Activated CD4-positive, alpha-beta T cell treated with anti-CD3 and anti-CD28 coated beads for 1 hour (primary cell): ENCODE measurements around the gene PHF13.
"Not testable (repeated sequence)": the region's sequence is repeated elsewhere in the genome, so short reads cannot be mapped to it uniquely, and the experiment has no call there.

ENCODE experiments used
- DNase-seq: peaks from one replicate; pipeline ENCODE4 v3.0.0-alpha.2; 2020

Gene PHF13

DNA sequence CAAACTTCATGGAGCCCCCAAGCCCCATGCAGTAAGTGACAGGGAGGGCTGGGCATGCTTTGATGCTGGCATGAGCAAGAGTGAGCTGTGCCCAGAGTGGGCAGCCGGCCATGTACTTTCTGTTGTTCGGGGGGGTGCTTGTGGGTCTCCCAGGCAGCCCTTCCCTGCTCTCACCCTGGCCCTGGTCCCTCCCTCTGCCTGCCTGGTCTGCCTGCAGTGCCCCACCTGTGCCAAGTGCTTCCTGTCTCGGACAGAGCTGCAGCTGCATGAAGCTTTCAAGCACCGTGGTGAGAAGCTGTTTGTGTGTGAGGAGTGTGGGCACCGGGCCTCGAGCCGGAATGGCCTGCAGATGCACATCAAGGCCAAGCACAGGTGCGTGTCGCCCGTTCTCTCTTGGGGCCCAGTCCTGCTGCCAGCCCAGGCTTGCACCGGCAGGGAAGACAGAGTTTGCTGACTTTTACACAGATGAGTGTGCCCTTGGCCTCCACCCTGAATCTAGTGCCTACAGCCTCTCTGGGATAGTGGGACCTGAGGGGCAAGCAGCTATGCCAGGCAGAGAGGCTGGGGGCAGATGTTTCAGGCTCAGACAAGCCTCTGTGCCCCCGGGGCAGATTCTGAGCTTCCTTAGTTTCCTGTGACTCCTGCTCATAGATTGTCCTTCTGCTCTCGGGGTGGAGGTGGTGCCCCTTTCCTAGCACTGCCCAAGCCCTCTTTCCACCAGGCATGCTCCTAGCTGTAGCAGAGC is 26.1 kb upstream of the PHF13 start:
- no peak for DNase-seq

DNA sequence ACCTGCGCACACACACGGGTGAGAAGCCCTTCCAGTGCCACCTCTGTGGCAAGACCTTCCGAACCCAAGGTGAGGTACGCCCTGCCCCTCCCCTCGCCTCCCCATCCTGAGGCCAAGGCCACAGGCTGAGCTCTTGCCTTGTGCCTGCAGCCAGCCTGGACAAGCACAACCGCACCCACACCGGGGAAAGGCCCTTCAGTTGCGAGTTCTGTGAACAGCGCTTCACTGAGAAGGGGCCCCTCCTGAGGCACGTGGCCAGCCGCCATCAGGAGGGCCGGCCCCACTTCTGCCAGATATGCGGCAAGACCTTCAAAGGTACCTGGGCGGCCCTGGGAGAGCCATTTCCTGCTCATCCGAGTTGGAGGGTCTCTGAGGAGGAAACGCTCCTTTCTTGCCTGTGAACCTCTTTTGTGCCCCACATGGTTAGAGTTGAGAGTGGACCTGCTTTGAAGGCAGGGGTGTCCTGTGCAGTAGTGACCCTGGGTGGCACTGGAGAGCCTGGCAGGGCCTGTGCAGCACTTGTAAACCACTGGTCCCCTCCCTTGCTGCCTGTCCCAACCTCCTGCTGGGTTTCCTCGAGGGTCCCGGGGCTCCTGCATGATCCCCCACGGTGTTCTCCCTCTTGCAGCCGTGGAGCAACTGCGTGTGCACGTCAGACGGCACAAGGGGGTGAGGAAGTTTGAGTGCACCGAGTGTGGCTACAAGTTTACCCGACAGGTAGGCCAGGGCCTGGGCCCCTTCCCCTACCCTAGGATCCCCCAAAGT is 25.2 kb upstream of the PHF13 start:
- DNase-seq, result no peak

- no peak for DNase-seq
These were observed 24.5 kb upstream of the PHF13 start for GRCh38 chr1:6588893-6589520.

DNA sequence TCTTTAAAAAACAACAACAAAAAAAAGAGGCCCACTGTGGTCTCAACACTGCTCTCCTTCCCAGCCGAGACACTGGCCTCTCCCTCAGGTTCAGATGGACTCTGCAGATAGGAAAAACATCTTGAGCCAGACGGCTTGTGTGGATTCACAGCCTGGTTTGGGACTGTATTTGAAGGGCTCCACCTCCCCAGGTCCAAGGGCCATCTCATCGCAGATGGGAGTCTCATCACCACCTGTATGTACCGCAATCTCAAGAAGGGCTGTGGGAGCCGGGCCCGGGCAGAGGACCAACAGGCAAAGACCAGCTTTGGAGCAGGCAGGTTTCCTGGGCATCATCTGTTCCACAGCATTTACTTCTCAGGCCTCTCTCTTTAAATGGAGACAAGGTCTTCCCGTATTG is 23.5 kb upstream of the PHF13 start:
- no peak for DNase-seq

GRCh38 chr1:6591222-6591621 is 22.3 kb upstream of the PHF13 start:
- DNase-seq, result no peak

DNA sequence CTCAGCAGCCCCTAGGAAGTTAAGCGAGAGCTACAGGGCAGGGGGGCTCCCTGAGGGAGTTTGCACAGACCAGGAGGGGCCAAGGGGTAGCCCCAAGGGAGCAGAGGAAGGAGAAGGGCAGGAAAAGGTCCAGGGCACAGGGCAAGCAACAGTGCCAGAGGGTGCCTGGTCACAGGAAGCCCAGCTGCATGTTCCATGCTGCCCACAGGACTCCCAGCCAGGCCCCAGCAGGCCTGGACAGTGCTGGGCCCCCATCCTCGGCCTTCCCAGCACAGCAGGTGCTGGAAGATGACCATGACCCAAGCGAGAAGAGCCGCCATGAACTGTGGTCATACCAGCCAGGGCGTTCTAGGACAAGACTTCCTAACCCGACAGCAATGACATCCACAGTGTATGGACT is 21.9 kb upstream of the PHF13 start:
- DNase-seq, result no peak

GRCh38 chr1:6592441-6592840 is 21.1 kb upstream of the PHF13 start:
- no peak for DNase-seq

DNA sequence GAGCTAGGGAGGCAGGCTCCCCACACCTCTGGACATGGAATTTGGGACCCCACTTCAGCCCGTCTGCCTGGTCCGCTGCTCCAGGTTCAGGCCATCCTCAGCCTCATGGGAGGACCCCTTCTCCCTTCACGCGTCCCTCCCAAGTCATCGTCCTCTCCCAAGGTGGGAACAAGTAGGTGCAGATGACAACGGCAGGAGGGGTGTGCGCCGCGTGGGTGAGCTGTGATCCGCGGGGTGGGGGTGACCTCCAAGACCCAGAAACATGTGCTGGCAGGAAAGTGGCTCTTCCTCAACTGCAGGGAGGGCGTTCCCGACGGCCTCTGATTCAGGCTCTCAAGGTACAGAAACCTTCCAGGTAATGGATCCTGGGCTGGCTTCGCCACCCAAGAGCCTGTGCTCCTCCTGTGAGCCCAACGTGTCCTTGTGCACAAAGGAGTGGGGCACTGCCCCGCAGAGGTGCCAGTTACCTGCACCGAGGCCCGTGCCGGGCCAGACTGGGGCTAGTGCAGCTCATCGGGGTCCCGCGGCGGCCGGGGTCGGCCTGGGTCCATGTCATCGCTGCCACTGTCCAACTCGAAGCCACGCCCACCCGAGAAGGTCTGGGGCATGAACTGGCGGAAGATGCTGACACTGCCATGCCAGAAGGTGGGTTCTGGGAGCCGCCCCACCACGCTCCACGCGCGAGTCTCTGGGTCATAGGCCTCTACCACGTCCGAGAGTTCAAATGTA is 20.5 kb upstream of the PHF13 start:
- no peak for DNase-seq

DNA sequence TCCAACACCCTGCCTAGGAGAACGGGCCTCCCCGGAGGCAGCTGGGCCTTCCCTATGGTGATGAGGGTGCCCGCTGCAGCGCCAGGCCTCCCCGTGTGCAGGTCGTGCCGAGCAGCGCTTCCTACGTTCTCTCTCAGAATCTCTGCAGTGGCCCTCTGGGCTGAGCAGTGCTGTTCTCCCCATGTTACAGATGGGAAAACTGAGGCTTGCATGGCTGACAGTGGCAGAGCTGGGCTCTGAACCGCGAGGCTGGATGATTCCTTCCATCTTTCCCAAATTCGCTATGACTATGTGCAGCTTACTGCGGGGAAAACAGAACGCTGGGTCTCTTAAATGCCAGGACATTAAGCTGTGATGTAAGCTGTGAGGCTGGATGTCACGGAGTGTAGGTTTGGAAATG is 19.7 kb upstream of the PHF13 start:
- DNase-seq, result no peak

DNA sequence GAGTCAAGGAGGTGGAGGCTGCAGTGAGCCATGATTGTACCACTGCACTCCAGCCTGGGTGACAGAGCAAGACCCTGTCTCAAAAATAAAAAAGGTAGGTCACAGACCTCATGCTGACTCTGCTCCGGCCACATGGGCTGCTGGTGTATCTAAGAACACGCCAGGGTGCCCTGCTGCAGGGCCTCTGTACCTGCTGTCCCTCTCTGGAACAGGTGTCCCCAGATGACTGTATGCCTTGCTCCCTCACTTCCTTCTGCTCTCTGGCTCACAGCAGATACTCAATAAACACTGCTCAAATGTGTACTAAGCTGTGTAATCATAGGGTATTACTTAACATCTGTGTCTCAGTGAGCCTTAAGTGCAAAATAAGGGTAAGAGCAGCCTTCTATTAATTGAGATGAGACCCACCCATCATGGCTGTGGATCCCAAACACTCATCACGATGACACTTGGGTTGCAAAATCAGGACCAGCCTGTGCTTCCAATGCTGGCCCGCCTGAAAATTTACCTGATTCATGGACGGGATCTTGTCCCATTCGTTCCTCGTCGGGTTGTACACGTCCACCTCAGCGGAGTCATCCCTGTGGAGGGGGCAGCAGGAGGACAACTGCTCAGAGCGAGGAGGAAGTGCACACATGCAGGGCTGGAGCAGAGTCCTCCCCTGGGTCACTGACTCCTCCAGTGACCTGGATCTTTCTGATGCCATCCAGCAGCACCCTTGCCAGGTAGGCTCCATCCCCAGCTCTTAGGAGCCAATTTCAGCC is 18.4 kb upstream of the PHF13 start:
- no peak for DNase-seq

DNA sequence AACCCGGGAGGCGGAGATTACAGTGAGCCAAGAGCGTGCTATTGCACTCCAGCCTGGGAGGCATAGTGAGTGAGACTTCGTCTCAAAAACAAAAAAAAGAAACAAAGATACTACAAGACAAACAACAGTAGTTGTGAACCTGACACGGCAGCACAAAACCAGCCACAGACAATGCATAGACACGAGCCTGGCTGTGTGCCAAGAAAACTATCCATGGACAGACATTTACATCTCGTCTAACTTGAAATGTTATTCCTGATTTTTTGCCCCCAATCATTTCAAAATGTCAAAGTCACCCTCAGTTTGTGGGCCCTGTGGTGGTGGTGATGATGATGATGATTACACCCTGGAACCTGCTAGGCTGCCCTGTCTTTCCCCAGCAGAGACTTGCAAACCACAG is 17.2 kb upstream of the PHF13 start:
- DNase-seq, result no peak

- no peak for DNase-seq
These were observed 16.4 kb upstream of the PHF13 start for GRCh38 chr1:6596886-6597776.

- no peak for DNase-seq
These were observed 15.8 kb upstream of the PHF13 start for GRCh38 chr1:6597777-6598131.

GRCh38 chr1:6599141-6599975 is 14.2 kb upstream of the PHF13 start:
- peak; percentile 43 for DNase-seq

- not testable (repeated sequence) for DNase-seq
These were observed 13.5 kb upstream of the PHF13 start for GRCh38 chr1:6599991-6600390.

- no peak for DNase-seq
These were observed 13.0 kb upstream of the PHF13 start for GRCh38 chr1:6600410-6601048.

DNA sequence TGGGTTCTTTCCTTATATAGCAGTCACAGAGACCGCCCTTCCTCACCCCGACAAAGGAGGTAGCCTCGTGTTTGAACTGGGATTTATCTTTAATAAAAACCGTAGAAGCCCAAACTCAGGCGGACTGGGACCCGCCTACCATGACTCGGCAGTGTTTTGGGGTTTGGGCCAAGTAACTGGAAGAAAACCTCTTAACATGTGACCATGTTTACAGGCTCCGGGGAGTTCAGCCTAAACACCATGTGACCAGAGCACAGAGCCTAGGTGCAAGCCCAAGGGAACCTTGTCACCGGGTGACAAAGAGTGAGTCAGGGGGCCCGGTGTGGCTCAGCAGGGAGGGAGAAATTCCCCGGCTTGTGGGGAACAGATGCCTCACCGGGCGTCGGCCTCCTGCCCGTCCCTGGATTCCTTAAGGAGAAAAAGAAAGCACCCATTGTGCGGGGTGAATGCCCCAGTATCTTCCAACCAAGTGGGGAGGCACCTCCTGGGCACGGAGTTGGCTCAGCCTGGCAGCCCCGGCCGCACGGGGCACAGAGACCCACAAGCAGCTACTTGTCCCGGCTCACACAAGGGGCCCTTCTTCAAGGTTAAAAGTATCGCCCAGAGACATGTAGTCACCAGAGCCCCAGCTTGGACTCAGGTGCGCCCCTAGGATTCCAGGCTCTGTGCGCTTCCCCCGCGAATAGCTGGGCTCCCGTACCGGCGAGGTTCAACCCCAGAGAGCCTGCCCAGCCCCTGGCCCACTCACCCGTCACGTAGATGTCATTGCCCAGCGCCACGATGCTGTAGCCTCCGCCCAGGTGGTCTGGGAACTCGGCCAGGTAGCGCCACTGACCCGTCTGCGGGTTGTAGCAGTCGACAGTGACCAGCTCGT is 12.2 kb upstream of the PHF13 start:
- peak; percentile 67 for DNase-seq

DNA sequence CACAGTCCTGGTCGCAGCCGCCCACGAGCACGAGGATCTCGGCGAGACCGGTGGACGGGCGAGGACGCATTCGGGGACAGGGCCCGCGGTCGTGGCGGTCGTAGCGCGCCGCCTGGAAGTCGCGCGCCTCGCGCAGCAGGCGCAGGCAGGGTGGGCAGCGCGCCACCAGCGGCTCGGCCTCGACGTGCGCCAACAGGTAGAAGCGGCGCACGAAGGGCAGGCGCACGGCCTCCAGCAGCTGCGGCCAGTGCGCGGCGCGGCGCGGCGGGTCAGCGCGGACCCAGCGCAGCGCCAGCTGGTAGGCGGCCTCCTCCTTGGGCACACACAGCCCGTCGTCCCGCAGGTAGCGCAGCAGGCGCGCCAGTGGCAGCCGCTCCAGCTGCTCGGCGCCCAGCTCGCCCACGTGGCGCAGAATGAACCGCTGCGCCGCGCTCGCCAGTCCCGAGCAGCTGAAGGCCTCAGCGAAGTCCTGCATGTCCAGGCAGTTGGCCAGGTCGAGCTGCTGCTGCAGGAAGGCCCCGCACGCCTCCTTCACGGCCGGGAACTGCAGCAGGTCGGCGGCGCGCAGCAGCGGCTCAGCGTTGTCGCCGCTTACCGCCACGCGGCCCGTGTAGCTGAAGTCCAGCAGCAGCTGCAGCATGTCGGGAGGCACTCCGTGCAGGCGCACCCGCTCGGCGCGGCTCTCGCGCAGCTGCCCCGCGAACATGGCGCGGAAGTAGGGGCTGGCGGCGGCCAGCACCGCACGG is 11.4 kb upstream of the PHF13 start:
- no peak for DNase-seq
